Measurements from ENCODE around the gene LARP6. TPM values are rescaled to one million over a fixed set of nuclear protein-coding genes. Genes with fewer than 3 reads are reported as not detected.

LARP6 gene
- total and polyA plus RNA-seq, 2 donors (not counting 1 experiment from before 2014, with no cell fraction given) = not detected

DNA sequence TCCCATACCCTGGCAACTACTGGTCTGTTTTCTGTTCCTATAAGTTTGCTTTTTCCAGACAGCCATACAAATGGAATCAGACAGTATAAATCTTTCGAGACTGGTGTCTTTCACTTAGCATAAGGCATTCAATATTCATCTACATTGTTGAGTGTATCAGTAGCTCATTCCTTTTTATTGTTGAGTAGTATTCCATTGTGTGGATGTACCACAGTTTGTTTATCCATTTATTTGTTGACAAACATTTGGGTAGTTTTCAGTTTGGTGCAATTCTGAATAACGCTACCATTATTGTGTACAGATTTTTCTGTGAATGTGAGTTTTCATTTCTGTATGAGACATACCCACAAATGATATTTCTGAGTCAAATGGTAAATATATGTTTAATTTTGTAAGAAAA lies 35.4 kb downstream of the LARP6 start:
- Histone ChIP-seq H3K9me3 (ENCODE audit: control extremely low read depth in 1 of 3, control insufficient read depth in 2 of 3, insufficient read depth in 1 of 3, low read length in 2 of 3) (peaks cover 0 to 9% (median 0%) of the 10 kb centered on the region in 3 donors), H3K9ac (ENCODE audit: low read length) (no peak overlapping the region), H3K36me3 (replicated peaks in 1 of 2; ENCODE audit: control extremely low read depth in 1 of 2, control insufficient read depth in 1 of 2, extremely low read depth in 1 of 2, insufficient read depth in 2 of 2, low read length in 1 of 2) (no peaks in the 10 kb centered on the region), H3K27ac (ENCODE audit: low read length in 2 of 2) (no peak overlapping the region), H3K27me3 (replicated peaks in 1 of 4; ENCODE audit: control extremely low read depth in 1 of 4, control insufficient read depth in 3 of 4, insufficient read depth in 4 of 4, low read length in 3 of 4) (no peaks in the 10 kb centered on the region), H2AFZ (ENCODE audit: insufficient read depth, low read depth, low read length, poor library complexity, severe bottlenecking) (no peak overlapping the region), H4K20me1 (ENCODE audit: control insufficient read depth, insufficient read depth, low read length, poor library complexity, severe bottlenecking) (no peaks in the 10 kb centered on the region), H3K79me2 (ENCODE audit: control insufficient read depth, insufficient read depth, low read length) (no peaks in the 10 kb centered on the region), H3K4me2 (replicated peaks; ENCODE audit: low read depth, low read length, poor library complexity, severe bottlenecking) (no peak overlapping the region), H3K4me3 (ENCODE audit: control extremely low read depth in 1 of 5, extremely low read depth in 1 of 5, insufficient read depth in 1 of 5, low read depth in 2 of 5, low read length in 4 of 5) (no peak overlapping the region), H3K4me1 (ENCODE audit: control insufficient read depth in 2 of 2, insufficient read depth in 2 of 2, low read length in 2 of 2) (no peaks in the 10 kb centered on the region)
- ATAC-seq (ENCODE audit: low read depth) = no peak
- ChIA-PET CTCF (interaction anchor here (0.6 kb wide), 1 partner anchor 49 kb away, joined by 3 read pairs; no protein-coding TSS in a partner anchor), POLR2A (no interaction called here)
- Mint-ChIP-seq H3K27ac (no peak overlapping the region), H3K4me3 (no peak overlapping the region), H3K27me3 (peaks cover 4% of the 10 kb centered on the region), H3K9me3 (ENCODE audit: insufficient read depth) (peaks cover 3% of the 10 kb centered on the region), H3K4me1 (no peaks in the 10 kb centered on the region)
- intact Hi-C loops (cut with micrococcal nuclease) = no loop called here
- WGBS (ENCODE audit: insufficient coverage) = no CpG with 5 or more reads among the region's 2 CpGs
- DNase-seq = no peak
- TF ChIP-seq EZH2 (IDR thresholded peaks at IDR 0.05; ENCODE audit: borderline replicate concordance, insufficient read depth, low read depth, low read length, poor library complexity, severe bottlenecking) = no peak
- TF ChIP-seq, protein P1, sequence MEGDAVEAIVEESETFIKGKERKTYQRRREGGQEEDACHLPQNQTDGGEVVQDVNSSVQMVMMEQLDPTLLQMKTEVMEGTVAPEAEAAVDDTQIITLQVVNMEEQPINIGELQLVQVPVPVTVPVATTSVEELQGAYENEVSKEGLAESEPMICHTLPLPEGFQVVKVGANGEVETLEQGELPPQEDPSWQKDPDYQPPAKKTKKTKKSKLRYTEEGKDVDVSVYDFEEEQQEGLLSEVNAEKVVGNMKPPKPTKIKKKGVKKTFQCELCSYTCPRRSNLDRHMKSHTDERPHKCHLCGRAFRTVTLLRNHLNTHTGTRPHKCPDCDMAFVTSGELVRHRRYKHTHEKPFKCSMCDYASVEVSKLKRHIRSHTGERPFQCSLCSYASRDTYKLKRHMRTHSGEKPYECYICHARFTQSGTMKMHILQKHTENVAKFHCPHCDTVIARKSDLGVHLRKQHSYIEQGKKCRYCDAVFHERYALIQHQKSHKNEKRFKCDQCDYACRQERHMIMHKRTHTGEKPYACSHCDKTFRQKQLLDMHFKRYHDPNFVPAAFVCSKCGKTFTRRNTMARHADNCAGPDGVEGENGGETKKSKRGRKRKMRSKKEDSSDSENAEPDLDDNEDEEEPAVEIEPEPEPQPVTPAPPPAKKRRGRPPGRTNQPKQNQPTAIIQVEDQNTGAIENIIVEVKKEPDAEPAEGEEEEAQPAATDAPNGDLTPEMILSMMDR (IDR thresholded peaks at IDR 0.05) = no peak

DNA sequence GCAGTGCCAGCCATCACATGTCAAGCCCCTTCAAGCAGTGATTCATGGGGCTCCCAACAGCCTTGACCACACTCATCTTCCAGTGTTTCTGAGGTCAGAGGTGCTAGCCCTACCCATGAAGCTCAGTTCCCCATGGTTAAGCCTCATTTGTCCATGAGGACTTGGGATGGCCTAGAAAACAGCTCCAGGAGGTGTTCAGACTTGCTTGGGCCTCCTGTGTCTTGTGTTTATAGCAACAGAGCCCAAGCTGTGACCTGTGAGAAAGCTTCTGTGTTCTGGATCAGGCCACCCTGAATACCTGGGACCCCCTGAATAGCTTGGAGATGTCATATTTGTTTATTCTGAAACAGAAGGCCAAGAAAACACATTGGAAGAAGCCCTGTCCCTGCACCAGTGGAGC lies 36.7 kb downstream of the LARP6 start:
- CTCF ChIA-PET = interaction anchor here (0.6 to 1.2 kb wide), 3 partner anchors 9 to 1340 kb away, joined by 3 to 4 read pairs (median 3); no protein-coding TSS in a partner anchor
- intact Hi-C loops (cut with micrococcal nuclease) = no loop called here
- Histone ChIP-seq H3K36me3 (replicated peaks in 1 of 2; ENCODE audit: control extremely low read depth in 1 of 2, control insufficient read depth in 1 of 2, extremely low read depth in 1 of 2, insufficient read depth in 2 of 2, low read length in 1 of 2) (no peaks in the 10 kb centered on the region), H3K4me2 (replicated peaks; ENCODE audit: low read depth, low read length, poor library complexity, severe bottlenecking) (no peak overlapping the region), H3K79me2 (ENCODE audit: control insufficient read depth, insufficient read depth, low read length) (no peaks in the 10 kb centered on the region), H2AFZ (ENCODE audit: insufficient read depth, low read depth, low read length, poor library complexity, severe bottlenecking) (no peak overlapping the region), H3K4me3 (ENCODE audit: control extremely low read depth in 1 of 5, extremely low read depth in 1 of 5, insufficient read depth in 1 of 5, low read depth in 2 of 5, low read length in 4 of 5) (no peak overlapping the region), H3K27ac (ENCODE audit: low read length in 2 of 2) (no peak overlapping the region), H3K27me3 (replicated peaks in 1 of 4; ENCODE audit: control extremely low read depth in 1 of 4, control insufficient read depth in 3 of 4, insufficient read depth in 4 of 4, low read length in 3 of 4) (peaks cover 0 to 3% (median 0%) of the 10 kb centered on the region in 4 experiments), H3K4me1 (ENCODE audit: control insufficient read depth in 2 of 2, insufficient read depth in 2 of 2, low read length in 2 of 2) (no peaks in the 10 kb centered on the region), H4K20me1 (ENCODE audit: control insufficient read depth, insufficient read depth, low read length, poor library complexity, severe bottlenecking) (no peaks in the 10 kb centered on the region), H3K9ac (ENCODE audit: low read length) (no peak overlapping the region), H3K9me3 (ENCODE audit: control extremely low read depth in 1 of 3, control insufficient read depth in 2 of 3, insufficient read depth in 1 of 3, low read length in 2 of 3) (peaks cover 0 to 9% (median 0%) of the 10 kb centered on the region in 3 donors)
- POLR2A ChIA-PET = no interaction called here
- no peak for ATAC-seq (ENCODE audit: low read depth)
- Mint-ChIP-seq H3K9me3 (ENCODE audit: insufficient read depth) (peaks cover 3% of the 10 kb centered on the region), H3K27ac (no peak overlapping the region), H3K4me1 (no peaks in the 10 kb centered on the region), H3K4me3 (no peak overlapping the region), H3K27me3 (peaks cover 4% of the 10 kb centered on the region)
- TF ChIP-seq, protein P1 (IDR thresholded peaks at IDR 0.05) = no peak
- no peak for TF ChIP-seq EZH2 (IDR thresholded peaks at IDR 0.05; ENCODE audit: borderline replicate concordance, insufficient read depth, low read depth, low read length, poor library complexity, severe bottlenecking)
- DNase-seq = no peak
